ENCODE measurements around the gene CCDC169. TPM values are rescaled to one million over a fixed set of nuclear protein-coding genes. Genes with fewer than 3 reads are reported as not detected.
"Not testable (repeated sequence)": the region's sequence is repeated elsewhere in the genome, so short reads cannot be mapped to it uniquely, and the experiment has no call there.

Gene CCDC169
- polyA plus RNA-seq, 1 donor from 2014 or later, result not detected

GRCh38 chr13:36329361-36329760 lies 31.7 kb upstream of the CCDC169 start:
- Mint-ChIP-seq H3K9me3 (no peaks in the 10 kb centered on the region), H3K4me1 (no peaks in the 10 kb centered on the region), H3K27me3 (no peaks in the 10 kb centered on the region), H3K4me3 (no peak overlapping the region), H3K36me3 (peaks cover 4% of the 10 kb centered on the region), H3K27ac (no peak overlapping the region)

- H3K9me3 Mint-ChIP-seq, result no peaks in the 10 kb centered on the region
- H3K36me3 Mint-ChIP-seq, result peaks cover 4% of the 10 kb centered on the region
- H3K27me3 Mint-ChIP-seq, result no peaks in the 10 kb centered on the region
- no peak overlapping the region for H3K4me3 Mint-ChIP-seq
- H3K27ac Mint-ChIP-seq, result no peak overlapping the region
- H3K4me1 Mint-ChIP-seq, result no peaks in the 10 kb centered on the region
Measured at GRCh38 chr13:36328821-36329220, 31.2 kb upstream of the CCDC169 start.

GRCh38 chr13:36325912-36326311 lies 28.3 kb upstream of the CCDC169 start:
- Mint-ChIP-seq H3K36me3 (peaks cover 4% of the 10 kb centered on the region), H3K9me3 (no peaks in the 10 kb centered on the region), H3K27me3 (no peaks in the 10 kb centered on the region), H3K27ac (no peak overlapping the region), H3K4me3 (no peak overlapping the region), H3K4me1 (no peaks in the 10 kb centered on the region)

GRCh38 chr13:36324881-36325280 lies 27.3 kb upstream of the CCDC169 start:
- not testable (repeated sequence) for H3K9me3 Mint-ChIP-seq, H3K27ac Mint-ChIP-seq, H3K27me3 Mint-ChIP-seq, H3K4me3 Mint-ChIP-seq, H3K4me1 Mint-ChIP-seq, H3K36me3 Mint-ChIP-seq

GRCh38 chr13:36323951-36324566 lies 26.4 kb upstream of the CCDC169 start:
- Mint-ChIP-seq H3K9me3 (no peaks in the 10 kb centered on the region), H3K27ac (no peak overlapping the region), H3K4me3 (no peak overlapping the region), H3K36me3 (peaks cover 2% of the 10 kb centered on the region), H3K27me3 (no peaks in the 10 kb centered on the region), H3K4me1 (no peaks in the 10 kb centered on the region)

- H3K4me1 Mint-ChIP-seq, result no peaks in the 10 kb centered on the region
- H3K27ac Mint-ChIP-seq, result no peak overlapping the region
- no peak overlapping the region for H3K4me3 Mint-ChIP-seq
- H3K27me3 Mint-ChIP-seq, result no peaks in the 10 kb centered on the region
- no peaks in the 10 kb centered on the region for H3K9me3 Mint-ChIP-seq
- peaks cover 2% of the 10 kb centered on the region for H3K36me3 Mint-ChIP-seq
Measured at GRCh38 chr13:36323408-36323807, 25.8 kb upstream of the CCDC169 start.

- H3K27ac Mint-ChIP-seq, H3K4me3 Mint-ChIP-seq, H3K4me1 Mint-ChIP-seq, H3K36me3 Mint-ChIP-seq, H3K9me3 Mint-ChIP-seq, H3K27me3 Mint-ChIP-seq: not testable (repeated sequence)
Measured at GRCh38 chr13:36319793-36320192, 22.2 kb upstream of the CCDC169 start.

GRCh38 chr13:36313047-36313969 lies 15.7 kb upstream of the CCDC169 start:
- Mint-ChIP-seq H3K27me3 (no peaks in the 10 kb centered on the region), H3K4me1 (no peaks in the 10 kb centered on the region), H3K9me3 (peaks cover 0 to 1% (median 0%) of the 10 kb centered on the region in 3 donors), H3K4me3 (no peak overlapping the region), H3K36me3 (no peaks in the 10 kb centered on the region), H3K27ac (no peak overlapping the region)

- Mint-ChIP-seq H3K36me3 (no peaks in the 10 kb centered on the region), H3K9me3 (peaks cover 0 to 1% (median 0%) of the 10 kb centered on the region in 3 donors), H3K4me1 (no peaks in the 10 kb centered on the region), H3K27ac (no peak overlapping the region), H3K4me3 (no peak overlapping the region), H3K27me3 (no peaks in the 10 kb centered on the region)
Measured at GRCh38 chr13:36310417-36311108, 12.9 kb upstream of the CCDC169 start.

- Mint-ChIP-seq H3K27ac (peak overlapping the region in 1 of 3 donors; percentile 24), H3K4me3 (no peak overlapping the region)
Measured at GRCh38 chr13:36302289-36302688, 4.7 kb upstream of the CCDC169 start.

GRCh38 chr13:36299469-36299868 lies 1.9 kb upstream of the CCDC169 start:
- not testable (repeated sequence) for H3K4me3 Mint-ChIP-seq, H3K36me3 Mint-ChIP-seq, H3K9me3 Mint-ChIP-seq, H3K27ac Mint-ChIP-seq
- H3K27me3 Mint-ChIP-seq, result peaks cover 25% of the 10 kb centered on the region
- peaks cover 1 to 11% (median 4%) of the 10 kb centered on the region in 3 donors for H3K4me1 Mint-ChIP-seq

More at GRCh38 chr13:36302289-36302688, 4.7 kb upstream of the CCDC169 start:
- Mint-ChIP-seq H3K27me3 (peaks cover 14% of the 10 kb centered on the region), H3K4me1 (peaks cover 1 to 9% (median 7%) of the 10 kb centered on the region in 3 donors), H3K9me3 (no peaks in the 10 kb centered on the region), H3K36me3 (peaks cover 3% of the 10 kb centered on the region)

GRCh38 chr13:36298535-36299068 lies 988 bp upstream of the CCDC169 start:
- H3K36me3 Mint-ChIP-seq, result peaks cover 3% of the 10 kb centered on the region
- peak overlapping the region in 3 of 4 donors; percentile 86 to 94 (median 90) for H3K4me3 Mint-ChIP-seq
- peaks cover 26% of the 10 kb centered on the region for H3K27me3 Mint-ChIP-seq
- H3K4me1 Mint-ChIP-seq, result peaks cover 1 to 11% (median 4%) of the 10 kb centered on the region in 3 donors
- peaks cover 0 to 2% (median 0%) of the 10 kb centered on the region in 3 donors for H3K9me3 Mint-ChIP-seq
- H3K27ac Mint-ChIP-seq, result no peak overlapping the region

- Mint-ChIP-seq H3K36me3 (peaks cover 1% of the 10 kb centered on the region), H3K9me3 (peaks cover 0 to 4% (median 2%) of the 10 kb centered on the region in 3 donors), H3K27ac (no peak overlapping the region), H3K27me3 (peaks cover 29% of the 10 kb centered on the region), H3K4me1 (peaks cover 1 to 9% (median 4%) of the 10 kb centered on the region in 3 donors), H3K4me3 (no peak overlapping the region)
Measured at GRCh38 chr13:36294096-36294495, 3.5 kb downstream of the CCDC169 start.

- H3K27ac Mint-ChIP-seq, result no peak overlapping the region
- H3K4me3 Mint-ChIP-seq, result no peak overlapping the region
- peaks cover 1 to 8% (median 4%) of the 10 kb centered on the region in 3 donors for H3K4me1 Mint-ChIP-seq
- H3K27me3 Mint-ChIP-seq, result peaks cover 25% of the 10 kb centered on the region
- H3K9me3 Mint-ChIP-seq, result peaks cover 0 to 4% (median 2%) of the 10 kb centered on the region in 3 donors
- H3K36me3 Mint-ChIP-seq, result peaks cover 1% of the 10 kb centered on the region
Measured at GRCh38 chr13:36293497-36293896, 4.1 kb downstream of the CCDC169 start.
